Measurements from ENCODE around the gene TMEM31. TPM values are rescaled to one million over a fixed set of nuclear protein-coding genes. Genes with fewer than 3 reads are reported as not detected.

Gene TMEM31
- total and polyA plus RNA-seq, 9 of the 15 experiments (the other 6 are each of a cell fraction or from before 2014, with no cell fraction given), result 0.18 TPM; not detected in 8

GRCh38 chrX:103687073-103687695 is 23.5 kb upstream of the TMEM31 start (continued):
- TF ChIP-seq SP2 (IDR thresholded peaks at IDR 0.05; ENCODE audit: extremely low read depth, low read depth, low read length, poor library complexity, severe bottlenecking) (no peak), THAP7 (CRISPR knock-in tag; IDR thresholded peaks at IDR 0.05) (no peak), ZNF644 (tag; IDR thresholded peaks at IDR 0.05; ENCODE audit: low read depth) (no peak), ZNF695 (CRISPR knock-in tag; IDR thresholded peaks at IDR 0.05) (no peak), ZNF316 (IDR thresholded peaks at IDR 0.05) (no peak; the same call in 1 of the 2 replicates), ELK3 (CRISPR knock-in tag; IDR thresholded peaks at IDR 0.05) (no peak), CREB1 (IDR thresholded peaks at IDR 0.05) (0 out of 2 replicates have a peak, but pooled peaks have one; percentile 23), CREB1 (CRISPR knock-in tag; IDR thresholded peaks at IDR 0.05) (no peak), CBX8 (IDR thresholded peaks at IDR 0.05; ENCODE audit: borderline replicate concordance, extremely low read depth, low read depth, low read length, poor library complexity, severe bottlenecking) (no peak), USF2 (CRISPR knock-in tag; IDR thresholded peaks at IDR 0.05) (no peak), MYBL2 (IDR thresholded peaks at IDR 0.05; ENCODE audit: low read depth) (no peak), MYBL2 (CRISPR knock-in tag; IDR thresholded peaks at IDR 0.05; ENCODE audit: borderline replicate concordance) (no peak), TRIM25 (IDR thresholded peaks at IDR 0.05; ENCODE audit: borderline replicate concordance) (no peak; the same call in 1 of the 2 replicates), TBL1XR1 (IDR thresholded peaks at IDR 0.05; ENCODE audit: low read length in 2 of 2) (no peak), DMBX1 (CRISPR knock-in tag; IDR thresholded peaks at IDR 0.05; ENCODE audit: borderline replicate concordance) (no peak), GATAD2B (IDR thresholded peaks at IDR 0.05; ENCODE audit: borderline replicate concordance) (peak; percentile 32; the same call in 1 of the 2 replicates), GTF2B (IDR thresholded peaks at IDR 0.05; ENCODE audit: extremely low read depth, insufficient read length) (no peak), MAZ (CRISPR knock-in tag; conservative IDR thresholded peaks at IDR 0.05 in 1 of 2, IDR thresholded peaks at IDR 0.05 in 1 of 2) (peak in 1 of 2 experiments; percentile 80; a peak in 3 of 4 replicates), GABPA (tag; conservative IDR thresholded peaks at IDR 0.05; ENCODE audit: low read depth) (peak; percentile 93), E2F1 (CRISPR knock-in tag; IDR thresholded peaks at IDR 0.05) (peak; percentile 54; the same call in 1 of the 2 replicates)

Data from K562 (cell line).